ENCODE measurements around the gene GSN.
A peak's percentile ranks its signal among the peaks of the same experiment; 100 is the strongest.

DNA sequence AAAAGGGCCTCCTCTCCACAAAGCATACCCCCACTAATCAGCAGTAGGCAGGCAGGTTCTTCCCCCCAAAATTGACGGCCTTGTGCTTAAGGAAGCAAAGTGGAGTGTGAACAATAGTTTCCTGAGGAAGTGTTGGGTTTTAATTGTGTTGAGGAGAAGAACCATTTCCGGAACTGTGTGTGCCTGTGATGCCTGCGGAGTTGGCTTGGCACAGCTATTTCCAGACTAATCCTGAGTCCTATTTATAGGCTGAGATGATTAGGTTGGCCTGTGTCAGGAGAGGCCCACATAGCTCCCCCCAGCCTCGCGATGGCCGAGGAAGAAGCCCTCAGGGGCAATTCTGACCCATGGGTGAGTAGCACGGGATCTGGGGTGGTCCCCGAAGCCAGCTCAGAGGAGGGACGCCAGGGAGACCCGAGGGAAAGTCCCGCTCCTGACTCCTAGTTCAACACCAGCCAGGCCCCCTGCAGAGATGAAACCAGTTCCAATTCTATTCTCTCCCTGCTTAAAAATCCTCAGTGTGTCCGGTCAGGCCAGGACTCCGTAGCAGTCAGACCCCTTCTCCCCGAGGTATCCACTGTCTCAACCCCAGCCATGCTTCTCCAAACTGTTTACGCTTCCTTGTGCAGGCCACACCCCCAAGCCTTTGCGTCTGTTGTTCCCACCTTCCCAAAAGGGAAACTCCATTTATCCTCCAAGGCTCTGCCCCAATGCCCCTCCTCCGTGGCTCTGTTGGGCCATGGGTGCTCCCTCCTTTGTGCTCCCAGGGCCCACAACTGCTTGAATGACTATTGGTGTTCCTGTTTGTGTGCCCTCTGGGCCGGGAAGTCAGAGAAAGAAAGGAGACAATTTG is 18.1 kb downstream of the GSN start:
- peak; percentile 97 for TF ChIP-seq POLR2AphosphoS5 (IDR thresholded peaks at IDR 0.05)
- peak; percentile 25 to 32 for TF ChIP-seq POLR2A (IDR thresholded peaks at IDR 0.05)
- peak; percentile 72 for TF ChIP-seq EP300 (IDR thresholded peaks at IDR 0.05)
- TF ChIP-seq, protein P1, sequence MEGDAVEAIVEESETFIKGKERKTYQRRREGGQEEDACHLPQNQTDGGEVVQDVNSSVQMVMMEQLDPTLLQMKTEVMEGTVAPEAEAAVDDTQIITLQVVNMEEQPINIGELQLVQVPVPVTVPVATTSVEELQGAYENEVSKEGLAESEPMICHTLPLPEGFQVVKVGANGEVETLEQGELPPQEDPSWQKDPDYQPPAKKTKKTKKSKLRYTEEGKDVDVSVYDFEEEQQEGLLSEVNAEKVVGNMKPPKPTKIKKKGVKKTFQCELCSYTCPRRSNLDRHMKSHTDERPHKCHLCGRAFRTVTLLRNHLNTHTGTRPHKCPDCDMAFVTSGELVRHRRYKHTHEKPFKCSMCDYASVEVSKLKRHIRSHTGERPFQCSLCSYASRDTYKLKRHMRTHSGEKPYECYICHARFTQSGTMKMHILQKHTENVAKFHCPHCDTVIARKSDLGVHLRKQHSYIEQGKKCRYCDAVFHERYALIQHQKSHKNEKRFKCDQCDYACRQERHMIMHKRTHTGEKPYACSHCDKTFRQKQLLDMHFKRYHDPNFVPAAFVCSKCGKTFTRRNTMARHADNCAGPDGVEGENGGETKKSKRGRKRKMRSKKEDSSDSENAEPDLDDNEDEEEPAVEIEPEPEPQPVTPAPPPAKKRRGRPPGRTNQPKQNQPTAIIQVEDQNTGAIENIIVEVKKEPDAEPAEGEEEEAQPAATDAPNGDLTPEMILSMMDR (IDR thresholded peaks at IDR 0.05), result no peak

Data from gastroesophageal sphincter (tissue), 3 donors.